Measurements from ENCODE around the gene ETNK2.

ETNK2 gene

GRCh38 chr1:204116539-204116938, 35.3 kb downstream of the ETNK2 start:
- Histone ChIP-seq H3K36me3 (no peaks in the 10 kb centered on the region), H3K27ac (no peak overlapping the region), H3K9me3 (ENCODE audit: severe bottlenecking) (no peaks in the 10 kb centered on the region), H3K27me3 (ENCODE audit: insufficient read depth, low read depth, severe bottlenecking) (no peaks in the 10 kb centered on the region), H3K4me3 (ENCODE audit: low read depth, low read length) (no peak overlapping the region)
- DNase-seq, result no peak
- TF ChIP-seq CTCF (IDR thresholded peaks at IDR 0.05; ENCODE audit: low read depth, low read length), result no peak

GRCh38 chr1:204115116-204115515, 36.7 kb downstream of the ETNK2 start:
- H3K9me3 ChIP-seq (ENCODE audit: severe bottlenecking), result no peaks in the 10 kb centered on the region
- no peak overlapping the region for H3K27ac ChIP-seq
- H3K27me3 ChIP-seq (ENCODE audit: insufficient read depth, low read depth, severe bottlenecking), result no peaks in the 10 kb centered on the region
- no peak for TF ChIP-seq CTCF (IDR thresholded peaks at IDR 0.05; ENCODE audit: low read depth, low read length)
- no peak overlapping the region for H3K4me3 ChIP-seq (ENCODE audit: low read depth, low read length)
- H3K36me3 ChIP-seq, result no peaks in the 10 kb centered on the region
- DNase-seq, result no peak

DNA sequence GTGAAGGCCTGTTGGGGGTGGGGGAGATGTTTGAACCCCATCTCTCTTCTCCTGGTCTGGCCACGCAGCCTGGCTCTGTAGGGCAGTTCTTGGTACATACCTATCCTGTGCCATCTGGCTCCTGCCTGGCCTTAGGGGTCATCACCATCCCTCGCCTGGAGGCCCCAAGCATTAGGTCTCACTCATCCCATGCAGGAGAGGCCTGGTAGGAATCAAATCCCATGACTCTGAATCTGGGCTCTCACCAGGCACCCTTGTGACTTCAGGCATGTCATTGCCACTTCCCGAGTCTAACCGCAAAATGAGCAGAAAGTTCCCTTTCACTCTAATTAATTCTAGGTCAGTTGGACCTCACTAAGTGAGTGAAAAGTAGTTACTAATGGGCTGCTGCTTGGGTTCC, 37.2 kb downstream of the ETNK2 start:
- no peak for DNase-seq
- Histone ChIP-seq H3K4me3 (ENCODE audit: low read depth, low read length) (no peak overlapping the region), H3K36me3 (no peaks in the 10 kb centered on the region), H3K27me3 (ENCODE audit: insufficient read depth, low read depth, severe bottlenecking) (no peaks in the 10 kb centered on the region), H3K9me3 (ENCODE audit: severe bottlenecking) (no peaks in the 10 kb centered on the region), H3K27ac (no peak overlapping the region)
- no peak for TF ChIP-seq CTCF (IDR thresholded peaks at IDR 0.05; ENCODE audit: low read depth, low read length)

DNA sequence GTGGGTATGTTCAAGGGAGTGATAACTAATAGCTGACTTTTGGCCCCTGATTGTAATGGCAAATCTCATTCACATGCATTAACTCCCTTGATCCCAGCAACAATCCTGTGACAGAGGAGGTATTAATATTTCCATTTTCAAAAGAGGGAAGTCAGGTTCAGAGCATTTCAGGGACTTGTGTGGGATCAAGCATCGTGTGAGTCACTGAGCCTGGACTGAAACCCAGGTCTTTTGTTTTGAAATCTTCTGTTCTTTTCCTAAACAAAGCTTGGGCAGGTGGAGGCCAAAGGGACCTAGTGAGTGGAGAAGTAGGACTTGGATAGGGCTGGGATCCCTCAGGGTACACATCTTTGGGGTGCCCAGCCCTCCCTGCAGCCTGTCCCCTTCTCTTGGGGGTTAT, 37.9 kb downstream of the ETNK2 start:
- H3K9me3 ChIP-seq (ENCODE audit: severe bottlenecking), result no peaks in the 10 kb centered on the region
- no peak overlapping the region for H3K4me3 ChIP-seq (ENCODE audit: low read depth, low read length)
- no peak for DNase-seq
- no peak for TF ChIP-seq CTCF (IDR thresholded peaks at IDR 0.05; ENCODE audit: low read depth, low read length)
- no peaks in the 10 kb centered on the region for H3K27me3 ChIP-seq (ENCODE audit: insufficient read depth, low read depth, severe bottlenecking)
- no peak overlapping the region for H3K27ac ChIP-seq
- no peaks in the 10 kb centered on the region for H3K36me3 ChIP-seq

- H3K9me3 ChIP-seq (ENCODE audit: severe bottlenecking), result no peaks in the 10 kb centered on the region
- no peak overlapping the region for H3K27ac ChIP-seq
- peak; percentile 54 for DNase-seq
- TF ChIP-seq CTCF (IDR thresholded peaks at IDR 0.05; ENCODE audit: low read depth, low read length), result peak; percentile 71
- no peaks in the 10 kb centered on the region for H3K27me3 ChIP-seq (ENCODE audit: insufficient read depth, low read depth, severe bottlenecking)
- no peak overlapping the region for H3K4me3 ChIP-seq (ENCODE audit: low read depth, low read length)
- H3K36me3 ChIP-seq, result no peaks in the 10 kb centered on the region
Measured at GRCh38 chr1:204112876-204113730, 38.7 kb downstream of the ETNK2 start.
